CD4-positive, alpha-beta T cell (primary cell): ENCODE measurements around the gene NAGPA. TPM values are rescaled to one million over a fixed set of nuclear protein-coding genes. Genes with fewer than 3 reads are reported as not detected.

ENCODE experiments used
- ATAC-seq: fragments of 200-7000 bp; cut with Tn5 transposase; one replicate; pipeline ENCODE4 v1.10.0; 2022; ENCODE audit warnings: mild to moderate bottlenecking; ENCODE audit not compliant: poor library complexity
- CTCF ChIA-PET: fragments of 350-600 bp; sonication (Branson Sonifier 250); formaldehyde crosslinking; loops from one replicate; lab custom pipeline; 2021; ENCODE audit warnings: antibody characterized with exemption, inconsistent platforms; lab: Charles Lee
- POLR2A ChIA-PET: fragments of 350-600 bp; sonication (Branson Sonifier 250); formaldehyde crosslinking; loops from one replicate; lab custom pipeline; 2021; ENCODE audit warnings: antibody characterized with exemption, inconsistent platforms; lab: Charles Lee
- DNase-seq, 14 experiments: peaks; one replicate each; pipeline ENCODE4 v3.0.0-alpha.2; 2013 to 2020; ENCODE audit warnings: mixed read lengths in 2 of 14
- H3K27ac ChIP-seq, 2 donors: one replicate each; pipeline versions ENCODE4 v1.5.1 to v1.7.0; 2013; ENCODE audit warnings: low read length in 2 of 2, low read depth in 1 of 2, mild to moderate bottlenecking in 1 of 2
- H3K27me3 ChIP-seq, 2 experiments: 1 replicate in 1 of 2; 2 replicates in 1 of 2; pipeline versions ENCODE4 v1.6.1 to v1.7.0; 2013; ENCODE audit warnings: low read length in 2 of 2, control low read depth in 1 of 2, mild to moderate bottlenecking in 1 of 2, moderate library complexity in 1 of 2; ENCODE audit not compliant: insufficient read depth in 2 of 2, control insufficient read depth in 1 of 2
- H3K36me3 ChIP-seq: one replicate; pipeline ENCODE4 v1.6.1; 2013; ENCODE audit warnings: low read length, control low read depth; ENCODE audit not compliant: insufficient read depth
- H3K4me1 ChIP-seq: one replicate; pipeline ENCODE4 v1.6.1; 2013; ENCODE audit warnings: low read length, control low read depth; ENCODE audit not compliant: insufficient read depth
- H3K4me3 ChIP-seq: one replicate; pipeline ENCODE4 v1.5.1; 2013; ENCODE audit warnings: mild to moderate bottlenecking, low read length, moderate library complexity
- H3K9me3 ChIP-seq, 2 experiments: 1 replicate in 1 of 2; 2 replicates in 1 of 2; pipeline versions ENCODE4 v1.6.1 to v1.7.0; 2013; ENCODE audit warnings: low read length in 2 of 2, mild to moderate bottlenecking in 2 of 2, control low read depth in 1 of 2, moderate library complexity in 1 of 2; ENCODE audit not compliant: control insufficient read depth in 1 of 2, insufficient read depth in 1 of 2
- H3K27ac Mint-ChIP-seq: one replicate; pipeline ENCODE4 v1.8.0; 2020; ENCODE audit warnings: mixed read lengths
- H3K27me3 Mint-ChIP-seq: one replicate; pipeline ENCODE4 v1.8.0; 2021; ENCODE audit warnings: mixed read lengths
- H3K36me3 Mint-ChIP-seq: one replicate; pipeline ENCODE4 v1.8.0; 2021; ENCODE audit warnings: low read depth, mixed read lengths
- H3K4me1 Mint-ChIP-seq: one replicate; pipeline ENCODE4 v1.8.0; 2021; ENCODE audit warnings: low read depth, mixed read lengths
- H3K4me3 Mint-ChIP-seq: one replicate; pipeline ENCODE4 v1.8.0; 2020; ENCODE audit warnings: mild to moderate bottlenecking, mixed read lengths
- H3K9me3 Mint-ChIP-seq: one replicate; pipeline ENCODE4 v1.8.0; 2020; ENCODE audit warnings: mixed read lengths
- intact Hi-C, 2 experiments: fragments of 100-400 bp; cut with DNase I in 1 of 2; cut with micrococcal nuclease in 1 of 2; formaldehyde crosslinking; loops; one replicate each; pipeline versions ENCODE4 v1.15.1 to v1.9.0; 2023 to 2025; cut with DNase I, micrococcal nuclease
- total RNA-seq, 174 experiments: library from RNA in 2 of 174; stranded (reverse) in 2 of 174; gene quantifications; one replicate each; pipeline ENCODE4 v1.2.3 and lab custom pipeline; 2021 to 2026
- TF ChIP-seq, protein P1 (sequence below): fragments of 200-600 bp; IDR thresholded peaks from one replicate; pipeline ENCODE4 v1.8.0; 2022; ENCODE audit warnings: antibody characterized with exemption, mild to moderate bottlenecking

The NAGPA gene
- total RNA-seq, 2 experiments from 2014 or later, result 30.0 to 34.0 TPM

DNA sequence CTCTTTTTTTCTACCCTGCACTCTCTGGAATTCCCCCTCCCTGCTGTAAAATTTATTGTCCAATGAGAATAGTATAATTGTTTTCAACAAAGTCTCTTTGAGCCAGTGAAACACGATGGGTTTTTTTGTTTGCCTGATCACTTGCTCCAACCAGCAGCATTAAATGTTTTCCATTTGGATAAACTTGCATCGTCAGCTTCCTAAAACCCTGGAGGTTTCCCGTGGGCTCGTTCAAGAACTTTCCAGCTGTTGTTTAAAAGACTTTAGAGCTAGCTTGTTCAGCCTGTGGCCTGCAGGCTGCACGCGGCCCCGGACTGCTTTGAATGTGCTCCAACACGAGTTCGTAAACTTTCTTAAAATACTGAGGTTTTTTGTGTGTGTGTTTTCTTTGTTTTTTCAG, 14.9 kb downstream of the NAGPA start:
- Histone ChIP-seq H3K4me1 (no peaks in the 10 kb centered on the region), H3K36me3 (no peaks in the 10 kb centered on the region), H3K4me3 (no peak overlapping the region), H3K9me3 (peaks cover 0 to 5% of the 10 kb centered on the region in 2 experiments), H3K27ac (no peak overlapping the region), H3K27me3 (peaks cover 0 to 2% of the 10 kb centered on the region in 2 experiments)
- ChIA-PET POLR2A (no interaction called here), CTCF (no interaction called here)
- DNase-seq (no peak), ATAC-seq (no peak)
- Mint-ChIP-seq H3K4me3 (no peak overlapping the region), H3K4me1 (no peaks in the 10 kb centered on the region), H3K27ac (no peak overlapping the region), H3K36me3 (no peaks in the 10 kb centered on the region), H3K27me3 (no peaks in the 10 kb centered on the region), H3K9me3 (no peaks in the 10 kb centered on the region)
- intact Hi-C loops, result no loop called here
- TF ChIP-seq, protein P1, sequence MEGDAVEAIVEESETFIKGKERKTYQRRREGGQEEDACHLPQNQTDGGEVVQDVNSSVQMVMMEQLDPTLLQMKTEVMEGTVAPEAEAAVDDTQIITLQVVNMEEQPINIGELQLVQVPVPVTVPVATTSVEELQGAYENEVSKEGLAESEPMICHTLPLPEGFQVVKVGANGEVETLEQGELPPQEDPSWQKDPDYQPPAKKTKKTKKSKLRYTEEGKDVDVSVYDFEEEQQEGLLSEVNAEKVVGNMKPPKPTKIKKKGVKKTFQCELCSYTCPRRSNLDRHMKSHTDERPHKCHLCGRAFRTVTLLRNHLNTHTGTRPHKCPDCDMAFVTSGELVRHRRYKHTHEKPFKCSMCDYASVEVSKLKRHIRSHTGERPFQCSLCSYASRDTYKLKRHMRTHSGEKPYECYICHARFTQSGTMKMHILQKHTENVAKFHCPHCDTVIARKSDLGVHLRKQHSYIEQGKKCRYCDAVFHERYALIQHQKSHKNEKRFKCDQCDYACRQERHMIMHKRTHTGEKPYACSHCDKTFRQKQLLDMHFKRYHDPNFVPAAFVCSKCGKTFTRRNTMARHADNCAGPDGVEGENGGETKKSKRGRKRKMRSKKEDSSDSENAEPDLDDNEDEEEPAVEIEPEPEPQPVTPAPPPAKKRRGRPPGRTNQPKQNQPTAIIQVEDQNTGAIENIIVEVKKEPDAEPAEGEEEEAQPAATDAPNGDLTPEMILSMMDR, result no peak

- peaks cover 0 to 5% of the 10 kb centered on the region in 2 experiments for H3K9me3 ChIP-seq
- DNase-seq, result no peak
- TF ChIP-seq, protein P1, result no peak
- no peak overlapping the region for H3K4me3 Mint-ChIP-seq
- no peak overlapping the region for H3K27ac ChIP-seq
- H3K27ac Mint-ChIP-seq, result no peak overlapping the region
- no peaks in the 10 kb centered on the region for H3K36me3 Mint-ChIP-seq
- ChIA-PET CTCF (no interaction called here), POLR2A (no interaction called here)
- intact Hi-C loops, result no loop called here
- no peaks in the 10 kb centered on the region for H3K4me1 ChIP-seq
- no peaks in the 10 kb centered on the region for H3K9me3 Mint-ChIP-seq
- H3K36me3 ChIP-seq, result no peaks in the 10 kb centered on the region
- no peak overlapping the region for H3K4me3 ChIP-seq
- H3K27me3 Mint-ChIP-seq, result no peaks in the 10 kb centered on the region
- peaks cover 0 to 2% of the 10 kb centered on the region in 2 experiments for H3K27me3 ChIP-seq
- ATAC-seq, result no peak
- H3K4me1 Mint-ChIP-seq, result no peaks in the 10 kb centered on the region
These were observed 16.1 kb downstream of the NAGPA start for GRCh38 chr16:5017678-5017969.

GRCh38 chr16:5016967-5017677, 16.6 kb downstream of the NAGPA start:
- Histone ChIP-seq H3K27me3 (peaks cover 0 to 2% of the 10 kb centered on the region in 2 experiments), H3K27ac (no peak overlapping the region), H3K9me3 (peaks cover 0 to 5% of the 10 kb centered on the region in 2 experiments), H3K4me1 (no peaks in the 10 kb centered on the region), H3K4me3 (no peak overlapping the region), H3K36me3 (no peaks in the 10 kb centered on the region)
- Mint-ChIP-seq H3K9me3 (no peaks in the 10 kb centered on the region), H3K4me1 (no peaks in the 10 kb centered on the region), H3K27me3 (no peaks in the 10 kb centered on the region), H3K4me3 (no peak overlapping the region), H3K27ac (no peak overlapping the region), H3K36me3 (no peaks in the 10 kb centered on the region)
- ChIA-PET CTCF (no interaction called here), POLR2A (no interaction called here)
- ATAC-seq, result no peak
- TF ChIP-seq, protein P1, result no peak
- no peak for DNase-seq
- intact Hi-C loops, result no loop called here
